Upper lobe of right lung (tissue), 1 donor: Measurements from ENCODE around the gene MTRFR. TPM values are rescaled to one million over a fixed set of nuclear protein-coding genes. Genes with fewer than 3 reads are reported as not detected.

Experiments
- ATAC-seq: fragments of 200-7000 bp; cut with Tn5 transposase; one replicate; pipeline ENCODE4 v1.9.1; 2020; ENCODE audit warnings: mild to moderate bottlenecking, moderate library complexity
- DNase-seq: peaks from one replicate; pipeline ENCODE4 v3.0.0-alpha.2; 2020
- H3K27ac ChIP-seq: fragments of 200-600 bp; one replicate; pipeline ENCODE4 v1.8.0; 2022
- H3K27me3 ChIP-seq: fragments of 200-600 bp; one replicate; pipeline ENCODE4 v1.8.0; 2022; ENCODE audit warnings: mild to moderate bottlenecking
- H3K36me3 ChIP-seq: fragments of 200-600 bp; one replicate; pipeline ENCODE4 v1.8.0; 2022
- H3K4me1 ChIP-seq: fragments of 200-600 bp; one replicate; pipeline ENCODE4 v1.8.0; 2022
- H3K4me3 ChIP-seq: fragments of 200-600 bp; one replicate; pipeline ENCODE4 v1.8.0; 2022; ENCODE audit warnings: mild to moderate bottlenecking
- H3K9me3 ChIP-seq: fragments of 200-600 bp; one replicate; pipeline ENCODE4 v1.8.0; 2022
- CTCF ChIP-seq: fragments of 200-600 bp; IDR thresholded peaks from one replicate; pipeline ENCODE4 v1.8.0; 2022; ENCODE audit warnings: antibody characterized with exemption
- intact Hi-C: fragments of 100-400 bp; cut with DNase I; formaldehyde crosslinking; loops from one replicate; pipeline ENCODE4 v1.11.0; 2022
- total RNA-seq: library from RNA; stranded (reverse); fragmentation: NEBNext Ultra II Directional; extraction: Animal tissue kit (Norgen Biotek cat#: 25700); gene quantifications from one replicate; pipeline ENCODE4 v1.2.1, GENCODE V29; 2021
- donor health status: DM: no; HTN: yes; CAD: no; lungs with severe emphysema.

The MTRFR gene
- total RNA-seq, 1 donor from 2014 or later: 13.3 TPM

GRCh38 chr12:123283461-123283860, 50.2 kb downstream of the MTRFR start:
- intact Hi-C loops: no loop called here
- Histone ChIP-seq H3K4me1 (no peaks in the 10 kb centered on the region), H3K27ac (no peak overlapping the region), H3K9me3 (no peaks in the 10 kb centered on the region), H3K4me3 (no peak overlapping the region), H3K36me3 (no peaks in the 10 kb centered on the region), H3K27me3 (no peaks in the 10 kb centered on the region)
- DNase-seq: no peak
- ATAC-seq: no peak
- no peak for TF ChIP-seq CTCF

DNA sequence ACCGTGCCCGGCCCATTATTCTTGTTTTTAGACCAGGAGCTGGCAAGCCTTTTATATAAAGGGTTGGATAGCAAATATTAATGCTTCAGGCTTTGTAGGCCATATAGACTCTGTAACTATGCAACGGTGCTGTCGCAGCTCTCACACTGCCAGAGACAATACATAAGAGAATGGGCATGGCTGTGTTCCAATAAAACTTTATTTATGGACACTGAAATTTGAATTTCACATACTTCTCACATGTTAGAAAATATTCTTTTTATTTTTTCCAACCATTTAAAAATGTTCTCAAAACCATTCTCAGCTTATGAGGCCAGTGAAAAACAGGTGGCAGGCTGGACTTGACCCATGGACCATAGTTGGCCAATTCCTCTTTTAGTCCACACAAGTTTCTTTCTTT, 51.4 kb downstream of the MTRFR start:
- Histone ChIP-seq H3K27ac (no peak overlapping the region), H3K9me3 (no peaks in the 10 kb centered on the region), H3K36me3 (peaks cover 11% of the 10 kb centered on the region), H3K4me1 (no peaks in the 10 kb centered on the region), H3K4me3 (no peak overlapping the region), H3K27me3 (no peaks in the 10 kb centered on the region)
- ATAC-seq (no peak), DNase-seq (no peak)
- no peak for TF ChIP-seq CTCF
- intact Hi-C loops: no loop called here

DNA sequence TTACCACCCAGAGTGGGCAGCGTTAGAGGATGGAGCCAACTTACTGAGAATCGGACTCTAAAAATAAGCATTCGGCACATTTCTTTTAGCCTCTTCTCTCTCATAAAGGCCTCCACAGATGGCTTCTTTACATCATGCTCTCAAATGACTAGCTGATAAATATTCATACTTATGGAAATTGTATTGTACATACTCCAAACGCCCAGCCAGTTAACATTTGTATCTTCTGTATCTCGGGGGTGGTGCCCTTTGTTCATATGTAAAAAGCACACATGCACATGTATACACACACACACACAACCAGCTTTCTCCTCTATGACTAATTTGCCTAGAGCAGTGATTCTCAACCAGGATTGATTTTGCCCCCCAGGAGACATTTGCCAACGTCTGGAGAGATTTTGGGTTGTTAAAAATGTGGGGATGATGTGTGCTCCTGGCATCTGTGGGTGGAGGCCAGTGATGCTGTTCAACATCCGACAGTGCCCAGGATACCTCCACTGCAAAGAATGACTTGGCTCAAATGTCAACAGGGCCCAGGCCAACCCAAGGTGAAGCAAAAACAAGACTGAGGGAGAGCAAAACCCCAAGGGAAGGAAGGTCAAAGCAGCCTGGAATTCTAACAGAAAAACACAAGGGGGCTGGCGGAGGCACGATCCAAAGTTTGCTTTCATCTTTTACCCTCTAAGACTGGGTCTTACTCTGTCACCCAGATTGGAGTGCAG, 53.6 kb downstream of the MTRFR start:
- ATAC-seq (no peak), DNase-seq (peak; percentile 29)
- Histone ChIP-seq H3K27ac (no peak overlapping the region), H3K4me1 (no peaks in the 10 kb centered on the region), H3K27me3 (no peaks in the 10 kb centered on the region), H3K9me3 (no peaks in the 10 kb centered on the region), H3K4me3 (no peak overlapping the region), H3K36me3 (peaks cover 30% of the 10 kb centered on the region)
- no peak for TF ChIP-seq CTCF
- intact Hi-C loops: no loop called here

GRCh38 chr12:123288751-123289346, 55.6 kb downstream of the MTRFR start:
- Histone ChIP-seq H3K4me1 (no peaks in the 10 kb centered on the region), H3K4me3 (no peak overlapping the region), H3K36me3 (peaks cover 50% of the 10 kb centered on the region), H3K9me3 (no peaks in the 10 kb centered on the region), H3K27me3 (no peaks in the 10 kb centered on the region), H3K27ac (no peak overlapping the region)
- ATAC-seq (no peak), DNase-seq (peak; percentile 40)
- TF ChIP-seq CTCF: no peak
- intact Hi-C loops: no loop called here

DNA sequence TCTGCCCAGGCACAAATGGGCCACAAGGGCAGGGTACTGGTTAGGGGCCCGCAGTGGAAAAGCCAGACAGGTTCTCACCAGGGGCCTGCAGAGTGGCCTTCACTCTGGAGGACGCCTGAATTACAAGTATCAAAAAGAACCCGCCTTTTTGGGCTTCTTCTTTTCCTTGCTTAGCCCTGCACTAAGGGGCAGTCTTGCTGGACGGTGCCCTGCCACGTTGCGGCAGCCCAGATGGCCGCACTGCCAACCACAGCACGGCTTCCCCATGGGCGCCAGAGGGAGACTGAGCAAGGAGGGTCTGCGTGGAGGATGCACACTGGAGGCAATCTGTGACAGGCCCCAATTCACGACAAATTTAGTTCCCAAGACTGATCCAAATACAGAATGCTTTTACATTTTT, 56.7 kb downstream of the MTRFR start:
- Histone ChIP-seq H3K36me3 (peaks cover 60% of the 10 kb centered on the region), H3K9me3 (no peaks in the 10 kb centered on the region), H3K4me3 (no peak overlapping the region), H3K4me1 (no peaks in the 10 kb centered on the region), H3K27me3 (no peaks in the 10 kb centered on the region), H3K27ac (no peak overlapping the region)
- no peak for TF ChIP-seq CTCF
- intact Hi-C loops: no loop called here
- DNase-seq (peak; percentile 31), ATAC-seq (no peak)
